ENCODE data around the gene SPATS2. TPM values are rescaled to one million over a fixed set of nuclear protein-coding genes. Genes with fewer than 3 reads are reported as not detected.

The SPATS2 gene
- polyA plus RNA-seq, 2 donors = 4.8 to 5.3 TPM

DNA sequence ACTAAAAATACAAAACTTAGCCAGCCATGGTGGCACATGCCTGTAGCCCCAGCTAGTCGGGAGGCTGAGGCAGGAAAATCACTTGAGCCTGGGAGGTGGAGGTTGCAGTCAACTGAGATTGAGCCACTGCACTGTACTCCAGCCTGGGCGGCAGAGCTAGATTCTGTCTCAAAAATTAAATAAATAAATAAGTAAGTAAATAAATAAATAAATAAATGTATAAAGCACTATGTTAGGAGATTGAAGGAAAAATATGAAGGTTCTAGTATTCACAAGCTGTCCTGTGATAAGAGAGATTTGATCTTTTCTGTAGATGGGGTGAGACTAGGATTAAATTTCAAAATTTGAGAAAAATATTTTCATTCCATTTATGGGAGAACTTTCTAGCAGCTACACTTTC, 14.9 kb upstream of the SPATS2 start:
- Histone ChIP-seq H3K36me3 (ENCODE audit: control insufficient read depth in 2 of 2, insufficient read depth in 2 of 2, low read length in 1 of 2) (no peaks in the 10 kb centered on the region), H3K9me3 (ENCODE audit: control insufficient read depth in 2 of 2, insufficient read depth in 1 of 2, low read depth in 1 of 2, low read length in 1 of 2) (no peaks in the 10 kb centered on the region), H3K27ac (ENCODE audit: low read depth in 2 of 2, low read length in 1 of 2) (no peak overlapping the region), H3K27me3 (ENCODE audit: control insufficient read depth in 1 of 2, insufficient read depth in 2 of 2, low read length in 2 of 2) (no peaks in the 10 kb centered on the region), H3K4me3 (ENCODE audit: low read depth in 1 of 2, low read length in 2 of 2) (no peak overlapping the region), H3K4me1 (ENCODE audit: control insufficient read depth in 2 of 2, insufficient read depth in 2 of 2, low read length in 1 of 2) (peaks cover under 1 to 6% of the 10 kb centered on the region in 2 donors)
- 67 to 81% methylated on average over 2 of the region's 2 CpGs for WGBS, 2 donors

DNA sequence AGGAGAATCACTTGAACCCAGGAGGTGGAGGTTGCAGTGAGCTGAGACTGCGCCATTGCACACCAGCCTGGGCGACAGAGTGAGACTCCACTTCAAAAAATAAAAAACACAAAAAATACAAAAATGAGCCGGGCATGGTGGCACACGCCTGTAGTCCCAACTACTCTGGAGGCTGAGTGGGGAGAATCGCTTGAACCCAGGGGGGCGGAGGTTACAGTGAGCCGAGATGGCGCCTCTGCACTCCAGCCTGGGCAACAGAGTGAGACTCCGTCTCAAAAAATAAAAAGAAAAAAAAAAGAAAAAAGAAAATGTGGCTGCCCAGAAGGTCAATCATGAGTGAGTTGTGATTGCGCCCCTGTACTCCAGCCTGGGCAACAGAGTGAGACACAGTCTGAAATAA, 11.3 kb upstream of the SPATS2 start:
- 98% methylated on average over 10 of the region's 10 CpGs for WGBS, 2 donors
- no peak overlapping the region for H3K4me3 ChIP-seq (ENCODE audit: low read depth in 1 of 2, low read length in 2 of 2)
- H3K36me3 ChIP-seq (ENCODE audit: control insufficient read depth in 2 of 2, insufficient read depth in 2 of 2, low read length in 1 of 2) = no peaks in the 10 kb centered on the region
- no peak overlapping the region for H3K27ac ChIP-seq (ENCODE audit: low read depth in 2 of 2, low read length in 1 of 2)
- no peaks in the 10 kb centered on the region for H3K4me1 ChIP-seq (ENCODE audit: control insufficient read depth in 2 of 2, insufficient read depth in 2 of 2, low read length in 1 of 2)
- no peaks in the 10 kb centered on the region for H3K27me3 ChIP-seq (ENCODE audit: control insufficient read depth in 1 of 2, insufficient read depth in 2 of 2, low read length in 2 of 2)
- no peaks in the 10 kb centered on the region for H3K9me3 ChIP-seq (ENCODE audit: control insufficient read depth in 2 of 2, insufficient read depth in 1 of 2, low read depth in 1 of 2, low read length in 1 of 2)

DNA sequence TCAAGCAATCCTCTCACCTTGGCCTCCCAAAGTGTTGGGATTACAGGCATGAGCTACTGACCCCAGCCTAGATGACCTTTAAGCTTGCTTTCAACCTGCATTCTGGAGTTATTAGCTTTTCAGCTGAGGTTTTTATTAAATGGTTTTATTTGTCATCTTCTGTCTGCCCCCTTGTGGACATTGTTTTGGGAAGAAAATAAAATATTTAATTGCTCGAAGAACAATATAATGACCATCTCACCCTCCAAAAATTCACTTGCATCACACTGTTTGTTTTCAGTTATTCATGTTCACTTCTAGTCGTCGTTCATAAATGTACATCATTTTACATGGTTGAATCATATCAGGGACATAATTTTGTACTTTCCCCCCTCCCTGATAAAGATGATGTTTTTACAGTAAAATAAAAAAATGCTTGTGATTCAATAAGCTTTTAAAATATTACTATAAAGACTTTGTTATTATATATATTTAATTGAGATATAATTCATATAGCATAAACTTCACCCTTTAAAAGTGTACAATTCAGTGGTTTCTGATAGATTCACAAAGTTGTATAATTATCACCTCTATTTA, 10.1 kb upstream of the SPATS2 start:
- H3K27ac ChIP-seq (ENCODE audit: low read depth in 2 of 2, low read length in 1 of 2) = no peak overlapping the region
- no peaks in the 10 kb centered on the region for H3K9me3 ChIP-seq (ENCODE audit: control insufficient read depth in 2 of 2, insufficient read depth in 1 of 2, low read depth in 1 of 2, low read length in 1 of 2)
- H3K36me3 ChIP-seq (ENCODE audit: control insufficient read depth in 2 of 2, insufficient read depth in 2 of 2, low read length in 1 of 2) = no peaks in the 10 kb centered on the region
- H3K27me3 ChIP-seq (ENCODE audit: control insufficient read depth in 1 of 2, insufficient read depth in 2 of 2, low read length in 2 of 2) = no peaks in the 10 kb centered on the region
- WGBS, 2 donors = 6 to 8% methylated on average over 3 of the region's 3 CpGs
- H3K4me3 ChIP-seq (ENCODE audit: low read depth in 1 of 2, low read length in 2 of 2) = no peak overlapping the region
- H3K4me1 ChIP-seq (ENCODE audit: control insufficient read depth in 2 of 2, insufficient read depth in 2 of 2, low read length in 1 of 2) = no peaks in the 10 kb centered on the region

DNA sequence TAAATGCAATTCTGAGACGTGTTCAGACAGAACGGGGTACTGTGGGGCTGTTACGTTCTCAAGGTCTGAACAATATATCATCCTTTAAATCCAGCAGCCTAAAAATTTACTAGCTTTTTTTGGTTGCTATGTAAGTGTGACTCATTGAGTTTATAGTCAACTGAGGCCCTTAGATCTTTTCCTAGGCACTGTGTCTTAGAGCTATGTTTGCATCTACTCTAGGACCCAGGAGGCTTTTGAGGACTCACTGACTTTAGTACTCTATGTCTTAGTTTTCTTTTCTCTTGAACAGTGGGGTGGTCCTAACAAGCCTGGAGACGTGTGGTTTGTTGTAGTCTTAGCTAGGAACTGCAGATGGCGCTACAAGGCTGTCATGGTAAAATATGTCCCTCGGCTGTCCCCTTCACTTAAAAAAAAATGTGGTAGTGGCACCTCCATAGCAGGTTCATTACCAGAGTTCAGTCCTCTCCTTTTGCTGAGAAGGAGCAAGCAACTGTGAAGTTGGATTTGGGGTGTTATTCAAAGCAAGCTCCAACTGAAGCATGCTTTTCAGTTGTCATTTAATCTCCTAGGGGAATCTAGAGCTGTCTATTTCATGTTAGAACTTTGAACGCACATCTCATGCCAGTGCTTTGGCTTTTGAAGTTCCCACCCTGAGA, 8.7 kb upstream of the SPATS2 start:
- H3K36me3 ChIP-seq (ENCODE audit: control insufficient read depth in 2 of 2, insufficient read depth in 2 of 2, low read length in 1 of 2) = no peaks in the 10 kb centered on the region
- no peaks in the 10 kb centered on the region for H3K9me3 ChIP-seq (ENCODE audit: control insufficient read depth in 2 of 2, insufficient read depth in 1 of 2, low read depth in 1 of 2, low read length in 1 of 2)
- H3K27me3 ChIP-seq (ENCODE audit: control insufficient read depth in 1 of 2, insufficient read depth in 2 of 2, low read length in 2 of 2) = no peaks in the 10 kb centered on the region
- WGBS, 2 donors = 12 to 13% methylated on average over 7 of the region's 7 CpGs
- no peak overlapping the region for H3K27ac ChIP-seq (ENCODE audit: low read depth in 2 of 2, low read length in 1 of 2)
- H3K4me1 ChIP-seq (ENCODE audit: control insufficient read depth in 2 of 2, insufficient read depth in 2 of 2, low read length in 1 of 2) = no peaks in the 10 kb centered on the region
- no peak overlapping the region for H3K4me3 ChIP-seq (ENCODE audit: low read depth in 1 of 2, low read length in 2 of 2)

DNA sequence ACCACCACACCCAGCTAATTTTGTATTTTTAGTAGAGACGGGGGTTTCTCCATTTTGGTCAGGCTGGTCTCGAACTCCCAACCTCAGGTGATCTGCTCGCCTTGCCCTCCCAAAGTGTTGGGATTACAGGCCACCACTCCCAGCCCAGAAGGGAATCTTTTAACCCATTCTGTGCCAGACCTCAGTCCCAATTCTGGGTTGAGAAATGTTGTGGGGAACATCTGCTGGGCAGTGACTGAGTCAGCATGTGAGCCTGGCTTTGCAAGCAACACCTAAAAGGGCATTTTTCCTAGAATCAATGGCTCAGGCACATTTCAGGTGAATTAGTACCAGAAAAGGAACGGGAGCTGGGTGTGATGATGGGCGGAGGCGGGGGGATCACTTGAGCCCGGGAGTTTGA, 7.6 kb upstream of the SPATS2 start:
- 66 to 69% methylated on average over 7 of the region's 7 CpGs for WGBS, 2 donors
- Histone ChIP-seq H3K4me1 (ENCODE audit: control insufficient read depth in 2 of 2, insufficient read depth in 2 of 2, low read length in 1 of 2) (no peaks in the 10 kb centered on the region), H3K27me3 (ENCODE audit: control insufficient read depth in 1 of 2, insufficient read depth in 2 of 2, low read length in 2 of 2) (no peaks in the 10 kb centered on the region), H3K36me3 (ENCODE audit: control insufficient read depth in 2 of 2, insufficient read depth in 2 of 2, low read length in 1 of 2) (no peaks in the 10 kb centered on the region), H3K27ac (ENCODE audit: low read depth in 2 of 2, low read length in 1 of 2) (no peak overlapping the region), H3K9me3 (ENCODE audit: control insufficient read depth in 2 of 2, insufficient read depth in 1 of 2, low read depth in 1 of 2, low read length in 1 of 2) (no peaks in the 10 kb centered on the region), H3K4me3 (ENCODE audit: low read depth in 1 of 2, low read length in 2 of 2) (no peak overlapping the region)

DNA sequence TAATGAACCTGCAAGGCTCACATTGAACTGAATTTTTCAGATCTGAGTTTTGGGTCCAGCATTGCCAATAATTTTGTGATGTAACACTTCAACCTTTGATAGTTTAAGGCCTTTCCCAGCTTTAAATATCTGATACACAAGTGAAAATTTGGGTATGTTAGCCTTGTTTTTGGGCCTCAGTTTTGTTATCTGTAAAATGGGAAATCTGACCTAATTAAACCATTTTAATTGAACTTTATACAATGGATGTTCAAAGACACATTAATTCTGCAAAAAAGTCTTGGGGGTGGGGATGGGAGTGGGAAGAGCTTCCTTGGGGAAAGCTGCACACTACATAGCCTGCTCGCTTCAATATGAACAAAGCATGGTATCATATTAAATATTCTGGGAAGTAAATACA, 5.2 kb upstream of the SPATS2 start:
- Histone ChIP-seq H3K36me3 (ENCODE audit: control insufficient read depth in 2 of 2, insufficient read depth in 2 of 2, low read length in 1 of 2) (no peaks in the 10 kb centered on the region), H3K4me1 (ENCODE audit: control insufficient read depth in 2 of 2, insufficient read depth in 2 of 2, low read length in 1 of 2) (no peaks in the 10 kb centered on the region), H3K4me3 (ENCODE audit: low read depth in 1 of 2, low read length in 2 of 2) (no peak overlapping the region), H3K9me3 (ENCODE audit: control insufficient read depth in 2 of 2, insufficient read depth in 1 of 2, low read depth in 1 of 2, low read length in 1 of 2) (no peaks in the 10 kb centered on the region), H3K27me3 (ENCODE audit: control insufficient read depth in 1 of 2, insufficient read depth in 2 of 2, low read length in 2 of 2) (no peaks in the 10 kb centered on the region), H3K27ac (ENCODE audit: low read depth in 2 of 2, low read length in 1 of 2) (no peak overlapping the region)
- WGBS, 2 donors = 92 to 100% methylated on average over 1 of the region's 1 CpG

DNA sequence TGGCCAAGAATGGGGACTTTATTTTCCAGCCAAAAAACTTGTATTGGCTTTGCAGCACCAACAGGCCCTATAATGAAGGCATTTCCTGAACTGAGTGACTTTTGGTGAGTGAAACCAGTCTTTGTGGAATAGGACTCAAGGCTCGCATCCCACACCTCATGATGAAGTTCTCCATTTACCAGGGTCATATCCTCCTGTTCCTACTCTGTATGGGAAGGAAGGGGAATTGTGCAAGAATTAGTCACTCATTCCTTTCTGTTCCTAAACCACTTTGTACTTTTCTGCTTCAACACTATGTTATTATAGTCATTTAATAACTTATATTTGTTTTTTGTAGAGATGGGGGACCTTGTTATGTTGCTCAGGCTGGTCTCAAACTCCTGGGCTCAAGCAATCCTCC, 2.3 kb upstream of the SPATS2 start:
- no peak overlapping the region for H3K4me3 ChIP-seq (ENCODE audit: low read depth in 1 of 2, low read length in 2 of 2)
- H3K27ac ChIP-seq (ENCODE audit: low read depth in 2 of 2, low read length in 1 of 2) = no peak overlapping the region
- WGBS, 2 donors = 84 to 91% methylated on average over 1 of the region's 1 CpG
- H3K4me1 ChIP-seq (ENCODE audit: control insufficient read depth in 2 of 2, insufficient read depth in 2 of 2, low read length in 1 of 2) = no peaks in the 10 kb centered on the region
- H3K9me3 ChIP-seq (ENCODE audit: control insufficient read depth in 2 of 2, insufficient read depth in 1 of 2, low read depth in 1 of 2, low read length in 1 of 2) = no peaks in the 10 kb centered on the region
- no peaks in the 10 kb centered on the region for H3K36me3 ChIP-seq (ENCODE audit: control insufficient read depth in 2 of 2, insufficient read depth in 2 of 2, low read length in 1 of 2)
- no peaks in the 10 kb centered on the region for H3K27me3 ChIP-seq (ENCODE audit: control insufficient read depth in 1 of 2, insufficient read depth in 2 of 2, low read length in 2 of 2)

DNA sequence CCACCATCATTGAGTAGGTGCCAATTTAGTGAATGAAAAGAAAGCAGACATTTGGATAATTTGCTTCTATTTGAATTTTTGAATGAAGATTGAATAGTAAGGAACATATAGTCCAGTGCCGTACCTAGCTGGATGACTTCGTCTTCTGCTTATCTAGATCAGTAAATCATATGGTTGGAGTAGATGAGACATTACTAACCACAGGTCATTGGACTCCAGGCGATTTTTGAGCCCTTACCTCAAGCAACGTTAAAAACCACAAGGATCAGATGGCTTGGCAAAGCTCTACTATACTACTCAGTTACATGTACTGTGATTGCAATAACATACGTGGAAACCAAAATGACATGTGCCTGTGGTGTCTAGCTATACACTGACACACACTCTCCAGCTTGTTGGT, 1.7 kb upstream of the SPATS2 start:
- Histone ChIP-seq H3K4me1 (ENCODE audit: control insufficient read depth in 2 of 2, insufficient read depth in 2 of 2, low read length in 1 of 2) (peaks cover 0 to under 1% of the 10 kb centered on the region in 2 donors), H3K9me3 (ENCODE audit: control insufficient read depth in 2 of 2, insufficient read depth in 1 of 2, low read depth in 1 of 2, low read length in 1 of 2) (no peaks in the 10 kb centered on the region), H3K27ac (ENCODE audit: low read depth in 2 of 2, low read length in 1 of 2) (no peak overlapping the region), H3K36me3 (ENCODE audit: control insufficient read depth in 2 of 2, insufficient read depth in 2 of 2, low read length in 1 of 2) (no peaks in the 10 kb centered on the region), H3K27me3 (ENCODE audit: control insufficient read depth in 1 of 2, insufficient read depth in 2 of 2, low read length in 2 of 2) (no peaks in the 10 kb centered on the region), H3K4me3 (ENCODE audit: low read depth in 1 of 2, low read length in 2 of 2) (no peak overlapping the region)
- 74% methylated on average over 5 of the region's 5 CpGs for WGBS, 2 donors

DNA sequence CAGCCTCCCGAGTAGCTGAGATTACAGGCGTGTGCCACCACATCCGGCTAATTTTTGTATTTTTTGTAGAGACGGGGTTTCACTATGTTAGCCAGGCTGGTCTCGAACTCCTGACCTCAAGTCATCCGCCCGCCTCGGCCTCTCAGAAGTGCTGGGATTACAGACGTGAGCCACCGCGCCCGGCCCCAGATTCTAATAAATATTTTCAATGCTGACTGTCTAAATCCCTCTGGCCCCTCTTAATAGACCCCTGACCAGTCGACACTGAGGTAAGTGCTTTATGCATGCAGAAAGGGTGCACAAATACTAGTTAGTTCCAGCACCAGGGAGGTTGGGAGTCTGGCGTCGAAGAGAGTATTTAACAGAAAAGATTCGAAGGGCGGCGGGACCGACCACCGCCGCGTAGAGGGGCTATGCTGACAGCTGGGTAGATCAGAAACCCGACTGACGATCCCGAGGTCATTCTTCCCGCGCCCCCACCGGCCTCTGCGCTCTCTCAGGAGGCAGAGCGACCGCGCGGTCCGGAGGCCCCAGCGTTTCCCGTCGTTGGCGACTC, 1.1 kb upstream of the SPATS2 start:
- H3K9me3 ChIP-seq (ENCODE audit: control insufficient read depth in 2 of 2, insufficient read depth in 1 of 2, low read depth in 1 of 2, low read length in 1 of 2) = no peaks in the 10 kb centered on the region
- peak overlapping the region; percentile 91 to 93 for H3K27ac ChIP-seq (ENCODE audit: low read depth in 2 of 2, low read length in 1 of 2)
- WGBS, 2 donors = 11 to 13% methylated on average over 38 of the region's 38 CpGs
- no peaks in the 10 kb centered on the region for H3K27me3 ChIP-seq (ENCODE audit: control insufficient read depth in 1 of 2, insufficient read depth in 2 of 2, low read length in 2 of 2)
- H3K4me1 ChIP-seq (ENCODE audit: control insufficient read depth in 2 of 2, insufficient read depth in 2 of 2, low read length in 1 of 2) = peaks cover 0 to 2% of the 10 kb centered on the region in 2 donors
- no peaks in the 10 kb centered on the region for H3K36me3 ChIP-seq (ENCODE audit: control insufficient read depth in 2 of 2, insufficient read depth in 2 of 2, low read length in 1 of 2)
- peak overlapping the region; percentile 68 to 91 for H3K4me3 ChIP-seq (ENCODE audit: low read depth in 1 of 2, low read length in 2 of 2)
